Muscle of leg (tissue), 11 donors: ENCODE data around the gene SNX32. TPM values are rescaled to one million over a fixed set of nuclear protein-coding genes. Genes with fewer than 3 reads are reported as not detected.
"Not testable (repeated sequence)": the region's sequence is repeated elsewhere in the genome, so short reads cannot be mapped to it uniquely, and the experiment has no call there.

Source experiments
- DNase-seq: peaks from one replicate; pipeline ENCODE4 v3.0.0; 2013
- H3K27ac ChIP-seq: one replicate; pipeline ENCODE4 v1.5.1; 2013; ENCODE audit warnings: mild to moderate bottlenecking, low read length, control low read depth
- H3K27me3 ChIP-seq: one replicate; pipeline ENCODE4 v1.6.1; 2013; ENCODE audit warnings: low read length; ENCODE audit not compliant: control insufficient read depth, insufficient read depth
- H3K36me3 ChIP-seq: one replicate; pipeline ENCODE4 v1.6.1; 2013; ENCODE audit warnings: low read length; ENCODE audit not compliant: control insufficient read depth, insufficient read depth
- H3K4me1 ChIP-seq: one replicate; pipeline ENCODE4 v1.6.1; 2013; ENCODE audit warnings: low read length; ENCODE audit not compliant: control insufficient read depth, insufficient read depth
- H3K4me3 ChIP-seq: one replicate; pipeline ENCODE4 v1.5.1; 2013; ENCODE audit warnings: low read length, control low read depth
- H3K9me3 ChIP-seq: replicated peaks from 2 replicates; pipeline ENCODE4 v1.6.1; 2013; ENCODE audit warnings: low read depth, low read length; ENCODE audit not compliant: control insufficient read depth
- WGBS: methylation state at CpG from one replicate; pipeline ENCODE4 v1.1.5; 2013; ENCODE audit warnings: missing lambda C conversion rate; ENCODE audit not compliant: insufficient coverage; 5-methylcytosine and 5-hydroxymethylcytosine counted together
- polyA plus RNA-seq, 8 donors: library from polyadenylated mRNA; unstranded; fragments of 120-200 nt; gene quantifications; one replicate each; pipeline versions ENCODE4 v1.2.1 to v1.2.3, GENCODE V29; 2013; ENCODE audit warnings: inconsistent platforms in 1 of 8, low replicate concordance in 1 of 8; ENCODE audit not compliant: insufficient read length in 8 of 8, insufficient read depth in 1 of 8
- total RNA-seq: library from RNA; stranded (reverse); fragments of 120-200 nt; gene quantifications from one replicate; pipeline ENCODE4 v1.2.4, GENCODE V29; 2013

SNX32 gene
- total and polyA plus RNA-seq, 9 donors: 0.98 to 2.6 (median 1.5) TPM

- H3K4me3 ChIP-seq: peak overlapping the region; percentile 89
- H3K9me3 ChIP-seq: no peaks in the 10 kb centered on the region
- H3K27ac ChIP-seq: peak overlapping the region; percentile 99
- peaks cover 50% of the 10 kb centered on the region for H3K4me1 ChIP-seq
- H3K36me3 ChIP-seq: peaks cover 42% of the 10 kb centered on the region
- H3K27me3 ChIP-seq: peaks cover 4% of the 10 kb centered on the region
- no peak for DNase-seq
- WGBS: 1% methylated on average over 22 of the region's 23 CpGs
Observed at GRCh38 chr11:65887723-65888162, 54.0 kb downstream of the SNX32 start.

DNA sequence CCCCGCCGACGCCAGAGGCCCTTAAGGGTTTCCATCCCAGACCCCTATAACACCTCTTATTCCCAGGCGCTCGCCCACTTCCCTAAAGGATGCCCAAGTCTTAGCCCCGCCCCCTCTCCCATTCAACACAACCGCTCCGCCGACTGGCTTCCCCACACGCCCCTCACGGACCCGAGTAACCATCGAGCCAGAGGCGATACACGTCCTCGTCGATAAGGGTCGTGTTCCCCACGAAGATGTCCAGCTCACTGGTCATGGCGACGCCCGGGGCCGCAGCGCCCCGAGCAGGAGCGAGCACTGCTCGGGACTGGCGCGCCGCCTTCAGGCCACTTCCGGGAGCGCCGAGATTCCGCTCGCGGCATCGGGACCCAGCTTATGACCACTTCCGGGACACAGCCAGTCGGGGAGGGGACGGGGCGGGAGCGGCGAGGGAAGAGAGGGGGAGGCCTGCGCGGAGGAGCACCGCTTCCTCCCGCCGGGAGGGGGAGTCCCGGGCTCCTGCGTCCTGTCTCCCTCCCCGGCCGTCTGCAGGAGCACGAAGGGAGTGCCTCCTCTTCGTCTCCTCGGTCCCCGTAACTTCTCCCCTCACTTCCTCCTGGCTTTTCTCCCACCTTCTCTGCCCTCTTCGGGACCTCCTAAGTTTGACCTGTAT is 54.5 kb downstream of the SNX32 start, which contains the start of gene FIBP:
TSS of gene FIBP (minus strand) at position 309 of the 652 bp plus-strand sequence. CDS start at position 256, 53 bp downstream.
- H3K4me1 ChIP-seq: peaks cover 54% of the 10 kb centered on the region
- H3K27ac ChIP-seq: peak within 1 kb of the TSS; percentile 99
- 0% methylated on average over 51 of the region's 57 CpGs for WGBS
- H3K27me3 ChIP-seq: peaks cover 4% of the 10 kb centered on the region
- peaks cover 36% of the 10 kb centered on the region for H3K36me3 ChIP-seq
- peak within 1 kb of the TSS; percentile 89 for H3K4me3 ChIP-seq
- H3K9me3 ChIP-seq: no peaks in the 10 kb centered on the region
- peak; percentile 99 for DNase-seq

DNA sequence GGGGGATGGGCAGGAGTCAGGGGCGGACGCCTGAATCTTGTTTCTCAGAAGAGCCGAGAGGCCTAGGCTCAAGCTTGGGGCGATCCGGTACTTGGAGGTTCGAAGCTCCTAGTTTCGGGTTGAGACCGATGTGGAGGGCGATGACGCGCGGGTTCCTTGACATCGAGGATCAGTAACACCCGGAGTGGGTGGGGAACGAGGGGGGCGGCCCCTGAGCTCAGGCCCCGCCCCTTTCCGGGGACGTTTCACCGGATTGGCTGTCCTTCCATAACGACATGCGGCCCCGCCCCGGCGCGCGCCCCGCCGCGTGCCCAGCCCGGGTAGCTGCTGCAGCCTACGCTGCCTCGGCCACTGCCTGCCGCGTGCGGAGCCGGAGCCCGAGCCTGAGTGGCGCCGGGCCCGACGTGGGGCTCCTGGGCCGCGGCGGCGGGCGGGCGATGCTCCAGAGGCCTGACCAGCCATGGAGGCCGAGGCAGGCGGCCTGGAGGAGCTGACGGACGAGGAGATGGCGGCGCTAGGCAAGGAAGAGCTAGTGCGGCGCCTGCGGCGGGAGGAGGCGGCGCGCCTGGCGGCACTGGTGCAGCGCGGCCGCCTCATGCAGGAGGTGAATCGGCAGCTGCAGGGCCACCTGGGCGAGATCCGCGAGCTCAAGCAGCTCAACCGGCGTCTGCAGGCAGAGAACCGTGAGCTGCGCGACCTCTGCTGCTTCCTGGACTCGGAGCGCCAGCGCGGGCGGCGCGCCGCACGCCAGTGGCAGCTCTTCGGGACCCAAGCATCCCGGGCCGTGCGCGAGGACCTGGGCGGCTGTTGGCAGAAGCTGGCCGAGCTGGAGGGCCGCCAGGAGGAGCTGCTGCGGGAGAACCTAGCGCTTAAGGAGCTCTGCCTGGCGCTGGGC is 56.8 kb downstream of the SNX32 start, which contains the start of gene CCDC85B:
TSS of gene CCDC85B (plus strand) at position 350 of the 895 bp plus-strand sequence. CDS start at position 461, 111 bp downstream.
- H3K4me1 ChIP-seq: peaks cover 55% of the 10 kb centered on the region
- peak within 1 kb of the TSS; percentile 99 for H3K27ac ChIP-seq
- peak within 1 kb of the TSS; percentile 66 for H3K4me3 ChIP-seq
- DNase-seq: peak; percentile 99
- under 1% methylated on average over 94 of the region's 94 CpGs for WGBS
- no peaks in the 10 kb centered on the region for H3K9me3 ChIP-seq
- H3K27me3 ChIP-seq: peaks cover 4% of the 10 kb centered on the region
- peaks cover 14% of the 10 kb centered on the region for H3K36me3 ChIP-seq

GRCh38 chr11:65891219-65892136 is 57.7 kb downstream of the SNX32 start:
- WGBS: 2% methylated on average over 42 of the region's 57 CpGs
- peaks cover 55% of the 10 kb centered on the region for H3K4me1 ChIP-seq
- H3K36me3 ChIP-seq: peaks cover 6% of the 10 kb centered on the region
- H3K27me3 ChIP-seq: peaks cover 4% of the 10 kb centered on the region
- H3K27ac ChIP-seq: peak overlapping the region; percentile 87
- no peaks in the 10 kb centered on the region for H3K9me3 ChIP-seq
- peak; percentile 62 for DNase-seq
- peak overlapping the region; percentile 66 for H3K4me3 ChIP-seq

DNA sequence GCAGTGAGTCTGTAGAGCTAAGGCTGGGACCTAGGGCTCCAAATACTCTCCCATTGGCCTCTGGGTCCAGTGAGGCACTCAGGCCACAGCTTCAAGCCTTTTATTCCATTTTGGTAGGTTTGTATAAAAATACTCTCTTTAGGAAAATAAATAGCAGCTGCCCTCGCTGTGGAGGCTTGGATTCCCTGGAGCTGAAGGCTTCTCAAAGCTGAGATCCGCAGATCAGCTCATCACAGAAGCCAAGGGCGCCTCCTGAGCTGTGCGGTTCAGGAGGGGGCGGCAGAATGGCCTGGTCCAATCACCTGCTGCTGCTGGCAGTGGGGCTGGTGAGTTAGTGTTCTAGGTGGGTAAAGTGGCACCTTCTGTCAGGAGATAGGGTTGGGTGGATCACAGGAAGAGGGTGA is 58.4 kb downstream of the SNX32 start:
- H3K9me3 ChIP-seq, H3K36me3 ChIP-seq, DNase-seq: not testable (repeated sequence)
- H3K4me3 ChIP-seq: peak overlapping the region; percentile 66
- peaks cover 55% of the 10 kb centered on the region for H3K4me1 ChIP-seq
- H3K27ac ChIP-seq: peak overlapping the region; percentile 87
- H3K27me3 ChIP-seq: peaks cover 10% of the 10 kb centered on the region
- WGBS: 40% methylated on average over 1 of the region's 5 CpGs

- no peak overlapping the region for H3K4me3 ChIP-seq
- H3K36me3 ChIP-seq: no peaks in the 10 kb centered on the region
- WGBS: 72% methylated on average over 8 of the region's 10 CpGs
Observed at GRCh38 chr11:65892661-65893317, 59.0 kb downstream of the SNX32 start.

DNA sequence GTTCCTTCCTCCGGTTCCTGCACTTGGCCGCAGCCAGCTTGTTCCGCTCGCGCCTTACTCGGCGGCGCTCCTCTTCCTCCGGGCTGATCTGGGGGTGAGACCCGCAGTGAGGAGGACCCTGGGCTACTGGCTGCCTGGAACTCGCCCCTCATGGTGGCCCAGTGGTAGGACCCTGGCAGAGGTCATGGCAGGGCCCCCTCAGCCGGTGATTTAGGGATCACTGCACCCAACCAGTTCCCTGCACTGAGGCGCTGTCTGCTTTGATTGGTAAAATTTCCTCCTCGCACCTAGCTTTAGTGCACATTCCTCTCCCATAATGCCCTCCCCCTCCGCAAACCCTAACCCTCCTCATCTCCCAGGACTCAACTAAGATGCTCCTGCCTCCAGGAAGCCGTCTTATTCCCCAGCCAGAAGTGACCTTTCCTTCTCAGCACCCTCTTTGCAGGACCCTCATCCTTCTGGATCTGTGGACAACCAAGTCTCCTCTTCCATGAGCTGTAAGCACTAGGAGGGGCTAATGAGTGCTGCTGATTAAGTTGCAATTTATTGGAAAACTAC is 60.4 kb downstream of the SNX32 start:
- Histone ChIP-seq H3K4me1 (peaks cover 45% of the 10 kb centered on the region), H3K9me3 (no peaks in the 10 kb centered on the region), H3K27me3 (peaks cover 29% of the 10 kb centered on the region), H3K27ac (peak overlapping the region; percentile 85), H3K36me3 (no peaks in the 10 kb centered on the region), H3K4me3 (no peak overlapping the region)
- DNase-seq: no peak
- 74% methylated on average over 15 of the region's 16 CpGs for WGBS

More at GRCh38 chr11:65892661-65893317, 59.0 kb downstream of the SNX32 start:
- Histone ChIP-seq H3K27me3 (peaks cover 16% of the 10 kb centered on the region), H3K27ac (peak overlapping the region; percentile 87), H3K9me3 (no peaks in the 10 kb centered on the region), H3K4me1 (peaks cover 49% of the 10 kb centered on the region)
- DNase-seq: no peak

GRCh38 chr11:65895482-65895981 is 61.8 kb downstream of the SNX32 start:
- Histone ChIP-seq H3K36me3 (no peaks in the 10 kb centered on the region), H3K27me3 (peaks cover 43% of the 10 kb centered on the region), H3K27ac (no peak overlapping the region), H3K4me1 (peaks cover 42% of the 10 kb centered on the region), H3K4me3 (no peak overlapping the region), H3K9me3 (no peaks in the 10 kb centered on the region)
- 89% methylated on average over 3 of the region's 5 CpGs for WGBS
- no peak for DNase-seq
